HL-60 (cell line): ENCODE data around the gene PIM3.

Experiments used
- DNase-seq, 2 experiments: peaks; one replicate each; pipeline ENCODE4 v3.0.0-alpha.2; 2010 to 2020; ENCODE audit warnings: low read depth in 1 of 2, low spot score in 1 of 2
- H3K27ac ChIP-seq: fragments of 250-450 bp; sonication (Bioruptor Pico); replicated peaks from 2 replicates; pipeline ENCODE4 v1.5.1; 2020; ENCODE audit warnings: mild to moderate bottlenecking, moderate library complexity
- H3K27me3 ChIP-seq: fragments of 250-450 bp; sonication (Bioruptor Pico); 2 replicates; pipeline ENCODE4 v1.5.1; 2021; ENCODE audit warnings: mild to moderate bottlenecking, moderate library complexity; ENCODE audit not compliant: insufficient read depth, poor library complexity, severe bottlenecking
- H3K4me3 ChIP-seq: replicated peaks from 2 replicates; pipeline ENCODE4 v1.5.1; 2011; ENCODE audit warnings: mild to moderate bottlenecking, control low read depth, low read length; ENCODE audit not compliant: insufficient read depth
- CTCF ChIP-seq: IDR thresholded peaks from one replicate; pipeline ENCODE4 v1.5.1; 2011; ENCODE audit warnings: low read length, control low read depth, inconsistent platforms; ENCODE audit not compliant: insufficient read depth
- GABPA ChIP-seq: IDR thresholded peaks from 2 replicates; pipeline ENCODE4 v1.6.1; 2012; ENCODE audit warnings: low read depth
- POLR2AphosphoS5 ChIP-seq: IDR thresholded peaks from 2 replicates; pipeline ENCODE4 v1.6.1; 2012; ENCODE audit warnings: low read depth
- REST ChIP-seq: IDR thresholded peaks from 2 replicates; pipeline ENCODE4 v1.6.1; 2012; ENCODE audit warnings: low read depth; ENCODE audit not compliant: insufficient replicate concordance
- SPI1 ChIP-seq: IDR thresholded peaks from 2 replicates; pipeline ENCODE4 v1.6.1; 2012; ENCODE audit warnings: low read depth, mild to moderate bottlenecking, borderline replicate concordance

The PIM3 gene

GRCh38 chr22:49943405-49943765 lies 17.2 kb upstream of the PIM3 start:
- TF ChIP-seq POLR2AphosphoS5 (no peak), REST (no peak), GABPA (no peak), SPI1 (no peak), CTCF (no peak)
- Histone ChIP-seq H3K27ac (no peak overlapping the region), H3K4me3 (no peak overlapping the region), H3K27me3 (no peaks in the 10 kb centered on the region)
- no peak for DNase-seq

GRCh38 chr22:49943771-49944398 lies 16.7 kb upstream of the PIM3 start:
- H3K27ac ChIP-seq, result no peak overlapping the region
- no peak overlapping the region for H3K4me3 ChIP-seq
- H3K27me3 ChIP-seq, result no peaks in the 10 kb centered on the region
- no peak for DNase-seq
- TF ChIP-seq REST (no peak), SPI1 (no peak), POLR2AphosphoS5 (no peak), GABPA (no peak), CTCF (no peak)

- TF ChIP-seq POLR2AphosphoS5, result no peak
- no peak for TF ChIP-seq REST
- TF ChIP-seq SPI1, result no peak
- no peak for TF ChIP-seq GABPA
- TF ChIP-seq CTCF, result no peak
- no peak for DNase-seq
- Histone ChIP-seq H3K27me3 (no peaks in the 10 kb centered on the region), H3K27ac (no peak overlapping the region), H3K4me3 (no peak overlapping the region)
Measured at GRCh38 chr22:49944399-49944891, 16.1 kb upstream of the PIM3 start.
